ENCODE results near the gene TSSC4. TPM values are rescaled to one million over a fixed set of nuclear protein-coding genes. Genes with fewer than 3 reads are reported as not detected.

TSSC4 gene
- total and polyA plus RNA-seq, 8 donors: 20.1 to 47.6 (median 29.0) TPM

Other genes starting within 250 kb of the TSSC4 start
- not detected for gene INS, start 239.5 kb upstream of the TSSC4 start, total RNA-seq
- not detected for gene INS, start 239.5 kb upstream of the TSSC4 start, polyA plus RNA-seq (ENCODE audit: insufficient read length in 6 of 6)
- under 1 TPM; 0.18 to 0.26 TPM for gene TH, start 228.9 kb upstream of the TSSC4 start, total RNA-seq
- 1 to 10 TPM in 2 of 6 donors, under 1 TPM in 4; 0.21 to 1.4 (median 0.79) TPM for gene TH, start 228.9 kb upstream of the TSSC4 start, polyA plus RNA-seq (ENCODE audit: insufficient read length in 6 of 6)
- 1 to 10 TPM in 1 of 2 donors, under 1 TPM in 1; 0.79 to 2.3 TPM for gene ASCL2, start 130.2 kb upstream of the TSSC4 start, total RNA-seq
- 1 to 10 TPM in 4 of 6 donors, under 1 TPM in 2; 0.50 to 1.5 (median 1.2) TPM for gene ASCL2, start 130.2 kb upstream of the TSSC4 start, polyA plus RNA-seq (ENCODE audit: insufficient read length in 6 of 6)
- gene C11orf21, start 98.8 kb upstream of the TSSC4 start, total RNA-seq: 1 to 10 TPM; 2.7 to 6.9 TPM
- 1 to 10 TPM; 1.2 to 2.2 (median 1.6) TPM for gene C11orf21, start 98.8 kb upstream of the TSSC4 start, polyA plus RNA-seq (ENCODE audit: insufficient read length in 6 of 6)
- gene TSPAN32, start 98.7 kb upstream of the TSSC4 start, total RNA-seq: 1 to 10 TPM; 4.2 to 6.2 TPM
- 1 to 10 TPM; 3.7 to 6.3 (median 4.2) TPM for gene TSPAN32, start 98.7 kb upstream of the TSSC4 start, polyA plus RNA-seq (ENCODE audit: insufficient read length in 6 of 6)
- 100 to 1,000 TPM; 641 to 754 TPM for gene CD81, start 23.4 kb upstream of the TSSC4 start, total RNA-seq
- gene CD81, start 23.4 kb upstream of the TSSC4 start, polyA plus RNA-seq (ENCODE audit: insufficient read length in 6 of 6): 100 to 1,000 TPM; 595 to 747 (median 646) TPM
- not detected for gene TRPM5, start 43.8 kb downstream of the TSSC4 start, total RNA-seq
- under 1 TPM; 0.14 to 0.40 (median 0.31) TPM for gene TRPM5, start 43.8 kb downstream of the TSSC4 start, polyA plus RNA-seq (ENCODE audit: insufficient read length in 6 of 6)
- gene KCNQ1, start 44.3 kb downstream of the TSSC4 start, total RNA-seq: 10 to 100 TPM; 33.7 to 37.7 TPM
- 10 to 100 TPM in 1 of 6 donors, 1 to 10 TPM in 5; 7.1 to 10.1 (median 9.5) TPM for gene KCNQ1, start 44.3 kb downstream of the TSSC4 start, polyA plus RNA-seq (ENCODE audit: insufficient read length in 6 of 6)

Data from left lung (tissue), 8 donors.